Left kidney (tissue), 2 donors: ENCODE measurements around the gene SRA1. TPM values are rescaled to one million over a fixed set of nuclear protein-coding genes. Genes with fewer than 3 reads are reported as not detected.

ENCODE experiments used
- DNase-seq: peaks from one replicate; pipeline ENCODE4 v3.0.0-alpha.2; 2013
- polyA plus RNA-seq: library from polyadenylated mRNA; unstranded; fragments of 120-200 nt; gene quantifications from one replicate; pipeline ENCODE4 v1.2.1, GENCODE V29; 2013; ENCODE audit not compliant: insufficient read length

The SRA1 gene
- polyA plus RNA-seq, 1 donor = 27.2 TPM

- no peak for DNase-seq
These were observed 5.4 kb downstream of the SRA1 start for GRCh38 chr5:140551872-140552271.

GRCh38 chr5:140550147-140551079 is 6.9 kb downstream of the SRA1 start:
- no peak for DNase-seq

GRCh38 chr5:140549237-140550144 is 7.8 kb downstream of the SRA1 start:
- DNase-seq = no peak

- DNase-seq = no peak
These were observed 8.5 kb downstream of the SRA1 start for GRCh38 chr5:140548791-140549190.

- no peak for DNase-seq
These were observed 9.0 kb downstream of the SRA1 start for GRCh38 chr5:140548300-140548688.

GRCh38 chr5:140547508-140548299 is 9.6 kb downstream of the SRA1 start, which contains the start of gene EIF4EBP3:
Gene EIF4EBP3, plus strand, starts transcription at chr5:140547662. Its CDS starts 76 bp downstream, at chr5:140547738.
- DNase-seq = peak; percentile 90

- no peak for DNase-seq
These were observed 10.3 kb downstream of the SRA1 start for GRCh38 chr5:140546851-140547507.

GRCh38 chr5:140545606-140546005 is 11.7 kb downstream of the SRA1 start:
- no peak for DNase-seq

GRCh38 chr5:140544986-140545385 is 12.3 kb downstream of the SRA1 start:
- no peak for DNase-seq

GRCh38 chr5:140542972-140543371 is 14.3 kb downstream of the SRA1 start:
- DNase-seq = no peak

GRCh38 chr5:140540227-140540626 is 17.0 kb downstream of the SRA1 start:
- no peak for DNase-seq

GRCh38 chr5:140524003-140524402 is 33.3 kb downstream of the SRA1 start:
- no peak for DNase-seq

- DNase-seq = no peak
These were observed 44.1 kb downstream of the SRA1 start for GRCh38 chr5:140513124-140513523.

- no peak for DNase-seq
These were observed 47.4 kb downstream of the SRA1 start for GRCh38 chr5:140509898-140510297.

GRCh38 chr5:140502834-140503233 is 54.4 kb downstream of the SRA1 start:
- no peak for DNase-seq

Other genes with a start within 250 kb of the SRA1 start
- gene HBEGF, start 210.9 kb downstream of the SRA1 start, polyA plus RNA-seq = 7.9 TPM
- gene SLC4A9, start 197.3 kb downstream of the SRA1 start, polyA plus RNA-seq = 26.9 TPM
- 162 TPM for gene ANKHD1, start 155.6 kb downstream of the SRA1 start, polyA plus RNA-seq
- 10.5 TPM for gene EIF4EBP3, start 9.8 kb downstream of the SRA1 start, polyA plus RNA-seq
- gene APBB3, start 7.1 kb upstream of the SRA1 start, polyA plus RNA-seq = 58.6 TPM
- 80.1 TPM for gene SLC35A4, start 7.4 kb upstream of the SRA1 start, polyA plus RNA-seq
- gene CD14, start 75.7 kb upstream of the SRA1 start, polyA plus RNA-seq = 5.6 TPM
- gene TMCO6, start 82.0 kb upstream of the SRA1 start, polyA plus RNA-seq = 19.8 TPM
- gene NDUFA2, start 90.2 kb upstream of the SRA1 start, polyA plus RNA-seq = 69.0 TPM
- 170 TPM for gene IK, start 90.4 kb upstream of the SRA1 start, polyA plus RNA-seq
- 19.6 TPM for gene WDR55, start 107.4 kb upstream of the SRA1 start, polyA plus RNA-seq
- gene DND1, start 116.1 kb upstream of the SRA1 start, polyA plus RNA-seq = 0.35 TPM
- gene HARS1, start 133.9 kb upstream of the SRA1 start, polyA plus RNA-seq = 83.4 TPM
- 61.0 TPM for gene HARS2, start 134.0 kb upstream of the SRA1 start, polyA plus RNA-seq
- 124 TPM for gene ZMAT2, start 143.0 kb upstream of the SRA1 start, polyA plus RNA-seq
- gene PCDHA1, start 228.7 kb upstream of the SRA1 start, polyA plus RNA-seq = not detected
- 0.20 TPM for gene PCDHA2, start 237.4 kb upstream of the SRA1 start, polyA plus RNA-seq
- 0.47 TPM for gene PCDHA3, start 243.6 kb upstream of the SRA1 start, polyA plus RNA-seq
- gene PCDHA4, start 249.6 kb upstream of the SRA1 start, polyA plus RNA-seq = 1.00 TPM